K562 (cell line): ENCODE results near the gene SH3YL1. TPM values are rescaled to one million over a fixed set of nuclear protein-coding genes. Genes with fewer than 3 reads are reported as not detected.

Experiments used
- ATAC-seq: fragments of 200-7000 bp; cut with Tn5 transposase; 3 replicates; pipeline ENCODE4 v1.9.1; 2020; ENCODE audit warnings: moderate library complexity
- BruUV-seq: library from RNA; stranded (reverse); fragments of 400-500 nt; replicated peaks from 2 replicates; lab custom pipeline; 2021; lab: Mats Ljungman, UMichigan
- CTCF ChIA-PET: fragments of 300-600 bp; formaldehyde crosslinking; extraction: SDS; loops from one replicate; lab custom pipeline; 2021; ENCODE audit warnings: low intra/inter-chr PET ratio; lab: Yijun Ruan, JAX
- POLR2A ChIA-PET: fragments of 300-600, 350-650 bp; sonication (Branson Sonifier 250); formaldehyde crosslinking; extraction: SDS; loops from one replicate; lab custom pipeline; 2021; ENCODE audit warnings: antibody characterized with exemption, inconsistent platforms; lab: Yijun Ruan, JAX
- DNase-seq, 4 experiments: peaks; one replicate each; pipeline versions ENCODE4 v3.0.0 to v3.0.0-alpha.2; 2011 to 2018; ENCODE audit warnings: low spot score in 3 of 4, mixed read lengths in 3 of 4; ENCODE audit errors: extremely low read depth in 1 of 4
- FAIRE-seq: peaks from 2 replicates; lab custom pipeline; 2011; peaks lifted over from hg19 to GRCh38; lab: Jason Lieb, UNC
- H2AFZ ChIP-seq: 2 replicates; pipeline ENCODE4 v1.6.0; 2011; ENCODE audit warnings: low read depth, low read length, control low read depth, inconsistent platforms
- H3K27ac ChIP-seq: fragments of 200-600 bp; 3 replicates; pipeline ENCODE4 v1.8.0; 2011; ENCODE audit warnings: low read depth, mild to moderate bottlenecking, control low read depth, inconsistent platforms, low read length, moderate library complexity, mixed read lengths; ENCODE audit errors: extremely low read depth
- H3K27me3 ChIP-seq, 2 experiments: fragments of 300-600 bp in 1 of 2; 2 replicates in 1 of 2; 3 replicates in 1 of 2; pipeline versions ENCODE4 v1.6.0 to v1.8.0; 2011; ENCODE audit warnings: inconsistent platforms in 2 of 2, low read length in 2 of 2, mild to moderate bottlenecking in 1 of 2, mixed read lengths in 1 of 2, moderate library complexity in 1 of 2; ENCODE audit not compliant: control insufficient read depth in 2 of 2, insufficient read depth in 2 of 2
- H3K36me3 ChIP-seq: fragments of 300-600 bp; 3 replicates; pipeline ENCODE4 v1.8.0; 2011; ENCODE audit warnings: mild to moderate bottlenecking, low read length, inconsistent platforms; ENCODE audit not compliant: control insufficient read depth, insufficient read depth
- H3K4me1 ChIP-seq, 2 experiments: fragments of 200-600 bp in 1 of 2; replicated peaks in 1 of 2; 2 replicates in 1 of 2; 3 replicates in 1 of 2; pipeline versions ENCODE4 v1.5.1 to v1.8.0; 2011; ENCODE audit warnings: inconsistent platforms in 2 of 2, low read length in 2 of 2, mild to moderate bottlenecking in 1 of 2, mixed read lengths in 1 of 2, moderate library complexity in 1 of 2; ENCODE audit not compliant: control insufficient read depth in 2 of 2, insufficient read depth in 2 of 2
- H3K4me2 ChIP-seq: 2 replicates; pipeline ENCODE4 v1.6.1; 2011; ENCODE audit warnings: low read length, control low read depth, inconsistent platforms, mixed read lengths; ENCODE audit not compliant: insufficient read depth
- H3K4me3 ChIP-seq: fragments of 200-600 bp; sonication (generic), shearing (Covaris generic); 2 replicates; pipeline ENCODE4 v1.5.1; 2016; ENCODE audit warnings: control low read depth, inconsistent platforms
- H3K79me2 ChIP-seq: fragments of 200-600 bp; 3 replicates; pipeline ENCODE4 v1.8.0; 2011; ENCODE audit warnings: low read length, inconsistent platforms; ENCODE audit not compliant: control insufficient read depth, insufficient read depth
- H3K9ac ChIP-seq, 2 experiments: 2 replicates each; pipeline versions ENCODE4 v1.6.0 to v1.6.1; 2011; ENCODE audit warnings: low read depth in 2 of 2, low read length in 2 of 2, control low read depth in 1 of 2, inconsistent platforms in 1 of 2, mild to moderate bottlenecking in 1 of 2, mixed read lengths in 1 of 2; ENCODE audit not compliant: insufficient read depth in 1 of 2
- H3K9me1 ChIP-seq: one replicate; pipeline ENCODE4 v1.6.0; 2011; ENCODE audit warnings: inconsistent platforms, mild to moderate bottlenecking, low read length, moderate library complexity; ENCODE audit not compliant: control insufficient read depth, insufficient read depth
- H3K9me3 ChIP-seq: replicated peaks from 2 replicates; pipeline ENCODE4 v1.5.1; 2011; ENCODE audit warnings: low read depth, low read length, inconsistent platforms; ENCODE audit not compliant: control insufficient read depth, insufficient read depth
- H4K20me1 ChIP-seq: replicated peaks from 2 replicates; pipeline ENCODE4 v1.6.1; 2011; ENCODE audit warnings: low read length, inconsistent platforms, mixed read lengths; ENCODE audit not compliant: control insufficient read depth, insufficient read depth
- E2F3 ChIP-seq: fragments of 250-450 bp; sonication (Bioruptor Pico); IDR thresholded peaks from 2 replicates; pipeline ENCODE4 v1.4.0; 2020; ENCODE audit warnings: mild to moderate bottlenecking
- ELF2 ChIP-seq: fragments of 250-450 bp; sonication (Bioruptor Pico); IDR thresholded peaks from 2 replicates; pipeline ENCODE4 v1.5.0; 2021; ENCODE audit warnings: mild to moderate bottlenecking
- HNRNPK ChIP-seq: fragments of 200-400 bp; formaldehyde crosslinking; IDR thresholded peaks from one replicate; pipeline ENCODE4 v1.6.1; 2018; ENCODE audit warnings: mild to moderate bottlenecking, low read depth, low read length; ENCODE audit not compliant: poor library complexity, severe bottlenecking
- NFE2L1 ChIP-seq: fragments of 450-650 bp; IDR thresholded peaks from 2 replicates; pipeline ENCODE4 v1.6.1; 2016; ENCODE audit warnings: missing genetic modification characterization, low read depth, mild to moderate bottlenecking, missing compliant biosample characterization, moderate library complexity, borderline replicate concordance
- PATZ1 ChIP-seq: fragments of 250-450 bp; sonication (Bioruptor Pico); IDR thresholded peaks from 2 replicates; pipeline ENCODE4 v1.5.0; 2020; ENCODE audit warnings: mild to moderate bottlenecking, borderline replicate concordance
- THAP12 ChIP-seq: fragments of 250-450 bp; sonication (Bioruptor Pico); IDR thresholded peaks from 2 replicates; pipeline ENCODE4 v1.9.0; 2021; ENCODE audit warnings: mild to moderate bottlenecking, inconsistent platforms
- ZFP91 ChIP-seq: sonication (generic); formaldehyde crosslinking; IDR thresholded peaks from 2 replicates; pipeline ENCODE4 v1.8.0; 2022; ENCODE audit warnings: mild to moderate bottlenecking, missing genetic modification reagents
- ZNF184 ChIP-seq: sonication (generic); formaldehyde crosslinking; IDR thresholded peaks from 2 replicates; pipeline ENCODE4 v1.5.0; 2020; ENCODE audit warnings: missing genetic modification reagents
- ZNF696 ChIP-seq: fragments of 250-450 bp; sonication (Bioruptor Pico); conservative IDR thresholded peaks from 2 replicates; pipeline ENCODE4 v1.4.0; 2020; ENCODE audit warnings: mild to moderate bottlenecking, moderate library complexity
- ZSCAN29 ChIP-seq: fragments of 450-650 bp; IDR thresholded peaks from 2 replicates; pipeline ENCODE4 v1.6.1; 2017
- WGBS: fragments of 100-300 bp; shearing (Covaris generic); methylation state at CpG from one replicate; pipeline ENCODE4 v1.1.6; 2016; ENCODE audit warnings: low coverage, mixed read lengths; ENCODE audit not compliant: insufficient coverage; ENCODE audit errors: missing lambda C conversion rate; 5-methylcytosine and 5-hydroxymethylcytosine counted together
- in situ Hi-C: fragments of 300-500 bp; cut with MboI; formaldehyde crosslinking; loops from 4 replicates; pipeline ENCODE4 v1.15.0; 2018; ENCODE audit warnings: inconsistent platforms, mixed read lengths
- intact Hi-C: fragments of 100-400 bp; cut with micrococcal nuclease; formaldehyde crosslinking; loops from 2 replicates; pipeline ENCODE4 v1.14.2; 2022
- polyA plus RNA-seq, 8 experiments: library from polyadenylated mRNA; depleted of rRNA in 4 of 8; stranded (reverse) in 5 of 8; unstranded in 3 of 8; fragments of >200 nt; fragmentation: Nextera tagmentation in 2 of 8; fragmentation: Illumina TruSeq in 1 of 8; extraction: Ambion mirVana in 2 of 8; extraction: Trizol in 1 of 8; gene quantifications; 2 replicates each; pipeline versions ENCODE4 v1.2.1 to v1.2.3, GENCODE V29; 2011 to 2014; ENCODE audit warnings: inconsistent platforms in 1 of 8, missing spikeins in 1 of 8
- total RNA-seq, 7 experiments: library from RNA; depleted of rRNA in 6 of 7; stranded (reverse); fragments of >200 nt in 6 of 7; fragmentation: Illumina TruSeq in 2 of 7; extraction: Trizol in 2 of 7; gene quantifications; 2 replicates each; pipeline versions ENCODE4 v1.2.1 to v1.2.3, GENCODE V29; 2011 to 2021; ENCODE audit warnings: low replicate concordance in 1 of 7
- TF ChIP-seq, protein P1 (sequence below): fragments of 450-650 bp; IDR thresholded peaks from 2 replicates; pipeline ENCODE4 v1.6.1; 2016; ENCODE audit warnings: low read depth, mild to moderate bottlenecking, moderate library complexity

Gene SH3YL1
- total and polyA plus RNA-seq, 9 of the 15 experiments (the other 6 are each of a cell fraction or from before 2014, with no cell fraction given), result 3.9 to 7.8 (median 5.3) TPM

GRCh38 chr2:193141-193671 lies 70.6 kb downstream of the SH3YL1 start (continued):
- TF ChIP-seq THAP12 (CRISPR knock-in tag), result no peak
- TF ChIP-seq ZNF184, result no peak
- TF ChIP-seq NFE2L1 (tag), result no peak
- TF ChIP-seq ZNF696 (CRISPR knock-in tag), result no peak
- no peak for TF ChIP-seq ELF2 (CRISPR knock-in tag)
- no peak for TF ChIP-seq HNRNPK

- no peak for DNase-seq
- ChIA-PET POLR2A (no interaction called here), CTCF (no interaction called here)
- Histone ChIP-seq H3K9me1 (no peaks in the 10 kb centered on the region), H3K4me1 (no peaks in the 10 kb centered on the region), H3K9me3 (no peaks in the 10 kb centered on the region; the same call in 1 of the 2 replicates), H3K4me3 (no peak overlapping the region), H3K27me3 (peaks cover 4 to 11% of the 10 kb centered on the region in 2 experiments; a peak in 2 of 5 replicates), H4K20me1 (no peaks in the 10 kb centered on the region), H3K79me2 (no peaks in the 10 kb centered on the region), H2AFZ (no peak overlapping the region), H3K9ac (no peak overlapping the region), H3K27ac (no peak overlapping the region), H3K36me3 (no peaks in the 10 kb centered on the region), H3K4me2 (no peak overlapping the region)
- FAIRE-seq, result no peak
- in situ Hi-C loops, result no loop called here
- WGBS, result 2% methylated on average over 27 of the region's 29 CpGs
- no TSS peak for BruUV-seq
- intact Hi-C loops, result no loop called here
- ATAC-seq, result no peak
- TF ChIP-seq, protein P1, sequence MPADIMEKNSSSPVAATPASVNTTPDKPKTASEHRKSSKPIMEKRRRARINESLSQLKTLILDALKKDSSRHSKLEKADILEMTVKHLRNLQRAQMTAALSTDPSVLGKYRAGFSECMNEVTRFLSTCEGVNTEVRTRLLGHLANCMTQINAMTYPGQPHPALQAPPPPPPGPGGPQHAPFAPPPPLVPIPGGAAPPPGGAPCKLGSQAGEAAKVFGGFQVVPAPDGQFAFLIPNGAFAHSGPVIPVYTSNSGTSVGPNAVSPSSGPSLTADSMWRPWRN, result no peak
- TF ChIP-seq PATZ1 (no peak), E2F3 (CRISPR knock-in tag) (no peak), ZFP91 (CRISPR knock-in tag) (no peak), ZSCAN29 (no peak)
These were observed 72.3 kb downstream of the SH3YL1 start for GRCh38 chr2:191311-192190.
